HCT116 (cell line): Measurements from ENCODE around the gene TIMM10. TPM values are rescaled to one million over a fixed set of nuclear protein-coding genes. Genes with fewer than 3 reads are reported as not detected.

Source experiments
- ATAC-seq: fragments of 200-7000 bp; cut with Tn5 transposase; 2 replicates; pipeline ENCODE4 v1.9.1; 2020; ENCODE audit warnings: mild to moderate bottlenecking, moderate library complexity
- BruUV-seq: library from RNA; stranded (reverse); fragments of 400-500 nt; replicated peaks from 2 replicates; lab custom pipeline; 2021; lab: Mats Ljungman, UMichigan
- CTCF ChIA-PET: fragments of 300-600 bp; sonication (Branson Sonifier 250); formaldehyde crosslinking; loops from one replicate; lab custom pipeline; 2021; ENCODE audit warnings: antibody characterized with exemption; lab: Charles Lee
- POLR2A ChIA-PET: fragments of 300-600, 350-600 bp; sonication (Branson Sonifier 250); formaldehyde crosslinking; loops from one replicate; lab custom pipeline; 2021; ENCODE audit warnings: antibody characterized with exemption; lab: Charles Lee
- RAD21 ChIA-PET, 2 experiments: fragments of 300-600 bp; sonication (Branson Sonifier 250); formaldehyde crosslinking; loops; one replicate each; lab custom pipeline; 2023; ENCODE audit warnings: low total read pairs in 2 of 2; ENCODE audit not compliant: uncharacterized antibody in 2 of 2, unreplicated experiment in 2 of 2, low non-redundant PET in 1 of 2; lab: Charles Lee
- DNase-seq: peaks from one replicate; pipeline ENCODE4 v3.0.0-alpha.2; 2010; ENCODE audit warnings: low read depth, low spot score
- H2AFZ ChIP-seq: fragments of 200-600 bp; shearing (Covaris generic), sonication (generic); 2 replicates; pipeline ENCODE4 v1.6.1; 2017; ENCODE audit warnings: low read depth, mixed run types, mixed read lengths, antibody characterized with exemption, low read length; ENCODE audit not compliant: poor library complexity, severe bottlenecking
- H3K27ac ChIP-seq: 2 replicates; pipeline ENCODE4 v1.5.1; 2012; ENCODE audit warnings: low read depth, low read length
- H3K27me3 ChIP-seq: fragments of 200-600 bp; sonication (generic); 2 replicates; pipeline ENCODE4 v1.6.1; 2016; ENCODE audit warnings: mixed run types, low read length, mixed read lengths; ENCODE audit not compliant: insufficient read depth
- H3K36me3 ChIP-seq, 2 experiments: fragments of 200-500 bp in 1 of 2; fragments of 200-600 bp in 1 of 2; sonication (Bioruptor generic) in 1 of 2; sonication (generic) in 1 of 2; 2 replicates each; pipeline versions ENCODE4 v1.5.1 to v1.6.1; 2014 to 2016; ENCODE audit warnings: low read length in 2 of 2, inconsistent platforms in 1 of 2, mixed read lengths in 1 of 2, mixed run types in 1 of 2; ENCODE audit not compliant: insufficient read depth in 2 of 2, control insufficient read depth in 1 of 2
- H3K4me1 ChIP-seq, 2 experiments: fragments of 200-600 bp in 1 of 2; sonication (generic) in 1 of 2; 2 replicates each; pipeline versions ENCODE4 v1.5.1 to v1.6.1; 2012 to 2017; ENCODE audit warnings: low read length in 2 of 2, inconsistent platforms in 1 of 2, mild to moderate bottlenecking in 1 of 2, mixed read lengths in 1 of 2, mixed run types in 1 of 2, moderate library complexity in 1 of 2; ENCODE audit not compliant: insufficient read depth in 2 of 2, control insufficient read depth in 1 of 2
- H3K4me2 ChIP-seq: fragments of 200-600 bp; sonication (generic); 2 replicates; pipeline ENCODE4 v1.6.1; 2017; ENCODE audit warnings: mixed run types, low read length, mixed read lengths
- H3K4me3 ChIP-seq, 2 experiments: fragments of 200-600 bp in 1 of 2; sonication (generic) in 1 of 2; replicated peaks in 1 of 2; 2 replicates each; pipeline ENCODE4 v1.5.1; 2011 to 2016; ENCODE audit warnings: low read length in 2 of 2, control low read depth in 1 of 2, low read depth in 1 of 2, mild to moderate bottlenecking in 1 of 2, mixed read lengths in 1 of 2, mixed run types in 1 of 2
- H3K79me2 ChIP-seq: fragments of 200-600 bp; sonication (generic); 2 replicates; pipeline ENCODE4 v1.6.1; 2017; ENCODE audit warnings: mild to moderate bottlenecking, mixed run types, low read length, moderate library complexity, mixed read lengths; ENCODE audit not compliant: insufficient read depth
- H3K9ac ChIP-seq: fragments of 200-600 bp; sonication (generic); 2 replicates; pipeline ENCODE4 v1.6.1; 2016; ENCODE audit warnings: low read length, mixed read lengths
- H3K9me2 ChIP-seq: fragments of 200-600 bp; sonication (generic), shearing (Covaris generic); 2 replicates; pipeline ENCODE4 v1.6.1; 2017; ENCODE audit warnings: mixed run types, mild to moderate bottlenecking, moderate library complexity; ENCODE audit not compliant: insufficient read depth
- H3K9me3 ChIP-seq, 2 experiments: fragments of 200-500 bp in 1 of 2; fragments of 200-600 bp in 1 of 2; sonication (Bioruptor generic) in 1 of 2; sonication (generic) in 1 of 2; 2 replicates each; pipeline ENCODE4 v1.6.1; 2014 to 2017; ENCODE audit warnings: low read length in 2 of 2, mixed read lengths in 2 of 2, inconsistent platforms in 1 of 2, low read depth in 1 of 2, mild to moderate bottlenecking in 1 of 2, mixed run types in 1 of 2, moderate library complexity in 1 of 2; ENCODE audit not compliant: control insufficient read depth in 1 of 2, insufficient read depth in 1 of 2
- H4K20me1 ChIP-seq: fragments of 200-600 bp; sonication (generic), shearing (Covaris generic); 2 replicates; pipeline ENCODE4 v1.6.1; 2017; ENCODE audit warnings: mixed run types, mild to moderate bottlenecking, moderate library complexity; ENCODE audit not compliant: insufficient read depth
- ELF1 ChIP-seq: IDR thresholded peaks from 2 replicates; pipeline ENCODE4 v1.6.1; 2012; ENCODE audit warnings: low read depth, borderline replicate concordance
- RAD21 ChIP-seq: IDR thresholded peaks from 2 replicates; pipeline ENCODE4 v1.6.1; 2012; ENCODE audit warnings: low read depth, mild to moderate bottlenecking
- SRF ChIP-seq: IDR thresholded peaks from 2 replicates; pipeline ENCODE4 v1.6.1; 2012; ENCODE audit warnings: low read depth
- TCF7L2 ChIP-seq: IDR thresholded peaks from 2 replicates; pipeline ENCODE4 v1.7.0; 2011; ENCODE audit warnings: borderline replicate concordance, inconsistent platforms; ENCODE audit not compliant: insufficient read depth, insufficient read length; ENCODE audit errors: extremely low read depth
- intact Hi-C: fragments of 100-400 bp; cut with micrococcal nuclease; formaldehyde crosslinking; loops from 2 replicates; pipeline ENCODE4 v1.10.0; 2022
- total RNA-seq: library from RNA; stranded (reverse); gene quantifications from one replicate; pipeline ENCODE4 v1.2.1, GENCODE V29; 2021; ENCODE audit not compliant: unreplicated experiment
- TF ChIP-seq, protein P1 (sequence below), 3 experiments: fragments of 200-600 bp in 1 of 3; sonication (generic) in 1 of 3; IDR thresholded peaks in 2 of 3; conservative IDR thresholded peaks in 1 of 3; 2 replicates each; pipeline ENCODE4 v1.5.1; 2012 to 2017; ENCODE audit warnings: low read depth in 2 of 3, low read length in 2 of 3, antibody characterized with exemption in 1 of 3, borderline replicate concordance in 1 of 3, control low read depth in 1 of 3, mild to moderate bottlenecking in 1 of 3, mixed read lengths in 1 of 3, mixed run types in 1 of 3, moderate library complexity in 1 of 3; ENCODE audit not compliant: insufficient read depth in 1 of 3
- TF ChIP-seq, protein P2 (sequence below): IDR thresholded peaks from 2 replicates; pipeline ENCODE4 v1.6.1; 2012

The TIMM10 gene
- total RNA-seq, 1 experiment from 2014 or later = 65.6 TPM

DNA sequence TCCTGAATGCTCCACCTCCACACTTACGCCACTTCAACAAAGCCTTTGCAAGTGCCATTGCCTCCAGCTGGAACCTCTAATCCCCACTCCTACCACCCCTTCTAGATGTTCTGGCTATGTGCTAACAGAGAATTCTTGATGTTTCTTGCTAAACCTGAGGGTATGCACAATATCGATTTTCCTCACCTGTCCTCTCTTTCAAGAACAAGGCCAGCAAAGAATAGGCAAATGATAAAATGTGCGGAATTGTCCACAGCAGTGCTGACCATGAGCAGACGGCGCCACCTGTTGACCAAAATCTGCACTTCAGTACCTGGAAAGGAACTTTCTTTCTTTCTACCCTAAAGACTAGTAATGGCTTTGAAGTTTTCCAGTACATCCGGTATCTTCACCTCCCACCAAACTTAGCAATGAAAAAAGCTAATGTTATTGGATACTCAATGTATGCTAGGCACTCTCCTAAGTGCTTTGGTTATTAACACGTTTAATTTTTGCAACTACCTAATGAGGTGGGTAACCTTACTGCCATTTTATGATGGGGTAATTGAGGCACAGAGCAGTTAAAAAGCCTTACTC is 3.4 kb downstream of the TIMM10 start:
- H3K4me3 ChIP-seq = no peak overlapping the region
- CTCF ChIA-PET = interaction anchor here (1.1 to 5.2 kb wide), 10 partner anchors 12 to 182 kb away, joined by 3 to 78 read pairs (median 7); partner anchors contain the start of genes RTN4RL2 and SLC43A1
- no peak overlapping the region for H2AFZ ChIP-seq
- H3K36me3 ChIP-seq = peaks cover 2 to 7% of the 10 kb centered on the region in 2 experiments; a peak in 1 of 4 replicates
- no peak overlapping the region for H3K9ac ChIP-seq
- H3K4me2 ChIP-seq = no peak overlapping the region
- TF ChIP-seq ELF1 (no peak), SRF (no peak), RAD21 (peak; percentile 95), TCF7L2 (peak; percentile 36)
- TF ChIP-seq, protein P1, sequence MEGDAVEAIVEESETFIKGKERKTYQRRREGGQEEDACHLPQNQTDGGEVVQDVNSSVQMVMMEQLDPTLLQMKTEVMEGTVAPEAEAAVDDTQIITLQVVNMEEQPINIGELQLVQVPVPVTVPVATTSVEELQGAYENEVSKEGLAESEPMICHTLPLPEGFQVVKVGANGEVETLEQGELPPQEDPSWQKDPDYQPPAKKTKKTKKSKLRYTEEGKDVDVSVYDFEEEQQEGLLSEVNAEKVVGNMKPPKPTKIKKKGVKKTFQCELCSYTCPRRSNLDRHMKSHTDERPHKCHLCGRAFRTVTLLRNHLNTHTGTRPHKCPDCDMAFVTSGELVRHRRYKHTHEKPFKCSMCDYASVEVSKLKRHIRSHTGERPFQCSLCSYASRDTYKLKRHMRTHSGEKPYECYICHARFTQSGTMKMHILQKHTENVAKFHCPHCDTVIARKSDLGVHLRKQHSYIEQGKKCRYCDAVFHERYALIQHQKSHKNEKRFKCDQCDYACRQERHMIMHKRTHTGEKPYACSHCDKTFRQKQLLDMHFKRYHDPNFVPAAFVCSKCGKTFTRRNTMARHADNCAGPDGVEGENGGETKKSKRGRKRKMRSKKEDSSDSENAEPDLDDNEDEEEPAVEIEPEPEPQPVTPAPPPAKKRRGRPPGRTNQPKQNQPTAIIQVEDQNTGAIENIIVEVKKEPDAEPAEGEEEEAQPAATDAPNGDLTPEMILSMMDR (IDR thresholded peaks at IDR 0.05 in 2 of 3, conservative IDR thresholded peaks at IDR 0.05 in 1 of 3; ENCODE audit: borderline replicate concordance in 1 of 3, insufficient read depth in 1 of 3, low read depth in 2 of 3, low read length in 2 of 3) = peak; percentile 85 to 97 (median 91)
- TF ChIP-seq, protein P2, sequence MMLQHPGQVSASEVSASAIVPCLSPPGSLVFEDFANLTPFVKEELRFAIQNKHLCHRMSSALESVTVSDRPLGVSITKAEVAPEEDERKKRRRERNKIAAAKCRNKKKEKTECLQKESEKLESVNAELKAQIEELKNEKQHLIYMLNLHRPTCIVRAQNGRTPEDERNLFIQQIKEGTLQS = no peak
- TF ChIP-seq, all 23 proteins: peak for 3
- intact Hi-C loops = loop anchor here (1.0 to 5.0 kb wide), 4 partner anchors 34 to 985 kb away; no protein-coding TSS in a partner anchor
- RAD21 ChIA-PET = interaction anchor here (1.0 to 1.2 kb wide), 2 partner anchors 34 kb away, joined by 6 to 9 read pairs; no protein-coding TSS in a partner anchor
- H3K9me2 ChIP-seq = no peaks in the 10 kb centered on the region
- DNase-seq (peak; percentile 32), ATAC-seq (no peak)
- BruUV-seq = no TSS peak
- H3K27ac ChIP-seq = no peak overlapping the region
- peaks cover 26% of the 10 kb centered on the region for H3K79me2 ChIP-seq
- POLR2A ChIA-PET = interaction anchor here (0.6 to 3.1 kb wide), 2 partner anchors 34 to 117 kb away, joined by 4 to 9 read pairs; no protein-coding TSS in a partner anchor
- H3K27me3 ChIP-seq = no peaks in the 10 kb centered on the region
- no peaks in the 10 kb centered on the region for H4K20me1 ChIP-seq
- H3K4me1 ChIP-seq = peaks cover 16 to 17% of the 10 kb centered on the region in 2 experiments
- H3K9me3 ChIP-seq = no peaks in the 10 kb centered on the region
